ENCODE measurements around the gene SLC6A12.

- TF ChIP-seq POLR2A (IDR thresholded peaks at IDR 0.05) = no peak
- TF ChIP-seq CTCF (IDR thresholded peaks at IDR 0.05) = no peak
These were observed 21.0 kb upstream of the SLC6A12 start for GRCh38 chr12:234891-235415.

All from body of pancreas (tissue), 4 donors.